ENCODE results near the gene TOPORS. TPM values are rescaled to one million over a fixed set of nuclear protein-coding genes. Genes with fewer than 3 reads are reported as not detected.

Gene TOPORS
- total and polyA plus RNA-seq, 2 experiments from 2014 or later, result 16.4 to 26.9 TPM

DNA sequence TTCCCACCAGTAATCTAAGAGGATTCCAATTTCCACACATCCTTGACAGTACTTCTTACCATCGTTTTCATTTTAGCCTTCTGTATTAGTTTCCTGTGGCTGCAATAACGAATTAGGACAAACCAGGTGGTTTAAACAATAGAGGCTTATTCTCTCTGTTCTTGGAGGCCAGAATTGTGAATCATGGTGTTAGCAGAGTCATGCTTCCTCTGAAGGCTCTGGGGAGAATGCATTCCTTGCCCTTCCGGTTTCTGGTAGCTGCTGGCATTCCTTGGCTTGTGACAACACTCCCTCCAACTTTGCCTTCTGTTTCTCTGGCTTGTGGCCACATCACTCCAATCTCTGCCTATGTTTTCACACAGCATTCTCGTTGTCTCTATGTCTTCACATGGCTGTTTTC lies 49.9 kb downstream of the TOPORS start:
- H3K27ac ChIP-seq, result no peak overlapping the region
- H3K36me3 ChIP-seq (ENCODE audit: low read depth), result no peaks in the 10 kb centered on the region
- no peaks in the 10 kb centered on the region for H3K9me2 ChIP-seq (ENCODE audit: insufficient read depth)
- TF ChIP-seq EZH2phosphoT487 (IDR thresholded peaks at IDR 0.05; ENCODE audit: insufficient read depth, low read depth) (no peak), EZH2 (IDR thresholded peaks at IDR 0.05; ENCODE audit: insufficient read depth, poor library complexity, severe bottlenecking) (no peak)
- H3K27me3 ChIP-seq (replicated peaks; ENCODE audit: insufficient read depth), result no peaks in the 10 kb centered on the region
- WGBS, 2 experiments (ENCODE audit: low coverage in 1 of 2, low lambda C conversion rate in 2 of 2, missing lambda C conversion rate in 2 of 2), result 50 to 56% methylated on average over 4 of the region's 4 CpGs
- H3K4me2 ChIP-seq (ENCODE audit: unreplicated experiment), result no peak overlapping the region
- no peak overlapping the region for H3K9ac ChIP-seq
- no peak overlapping the region for H2AFZ ChIP-seq
- H3K9me3 ChIP-seq (ENCODE audit: low read depth), result no peaks in the 10 kb centered on the region
- H4K20me1 ChIP-seq (ENCODE audit: insufficient read depth), result no peaks in the 10 kb centered on the region
- peaks cover 8% of the 10 kb centered on the region for H3F3A ChIP-seq (ENCODE audit: insufficient read depth)
- peaks cover 7% of the 10 kb centered on the region; the same call in 1 of the 2 replicates for H3K4me1 ChIP-seq (ENCODE audit: insufficient read depth)
- DNase-seq, result peak; percentile 64
- H3K4me3 ChIP-seq, result no peak overlapping the region
- no peaks in the 10 kb centered on the region for H3K79me2 ChIP-seq (ENCODE audit: insufficient read depth)
- in situ Hi-C loops (cut with MboI), result no loop called here

DNA sequence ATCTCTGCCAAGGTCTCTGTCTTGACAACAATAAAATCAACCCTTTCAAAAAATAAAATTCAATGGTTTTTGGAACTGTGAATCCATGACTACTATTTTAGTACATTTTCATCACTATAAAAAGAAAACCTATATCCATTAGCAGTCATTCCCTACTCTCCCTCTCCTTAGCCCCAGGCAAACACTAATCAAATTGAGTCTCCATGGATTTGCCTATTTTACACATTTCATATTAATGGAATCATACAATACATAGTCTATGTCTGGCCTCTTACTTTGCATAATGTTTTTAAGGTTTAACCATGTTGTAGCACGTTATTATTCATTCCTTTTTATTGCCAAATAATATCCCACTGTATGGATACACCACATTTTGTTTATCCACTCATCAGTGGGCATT lies 50.5 kb downstream of the TOPORS start:
- Histone ChIP-seq H3K9me3 (ENCODE audit: low read depth) (no peaks in the 10 kb centered on the region), H4K20me1 (ENCODE audit: insufficient read depth) (no peaks in the 10 kb centered on the region), H3K79me2 (ENCODE audit: insufficient read depth) (no peaks in the 10 kb centered on the region), H3K36me3 (ENCODE audit: low read depth) (no peaks in the 10 kb centered on the region), H3K27me3 (replicated peaks; ENCODE audit: insufficient read depth) (no peaks in the 10 kb centered on the region), H3K4me3 (no peak overlapping the region), H3F3A (ENCODE audit: insufficient read depth) (peaks cover 8% of the 10 kb centered on the region), H3K4me1 (ENCODE audit: insufficient read depth) (peaks cover 7% of the 10 kb centered on the region; the same call in 1 of the 2 replicates), H3K27ac (no peak overlapping the region), H3K9me2 (ENCODE audit: insufficient read depth) (no peaks in the 10 kb centered on the region), H2AFZ (no peak overlapping the region), H3K9ac (no peak overlapping the region), H3K4me2 (ENCODE audit: unreplicated experiment) (no peak overlapping the region)
- 88 to 100% methylated on average over 1 of the region's 1 CpG for WGBS, 2 experiments (ENCODE audit: low coverage in 1 of 2, low lambda C conversion rate in 2 of 2, missing lambda C conversion rate in 2 of 2)
- TF ChIP-seq EZH2phosphoT487 (IDR thresholded peaks at IDR 0.05; ENCODE audit: insufficient read depth, low read depth) (no peak), EZH2 (IDR thresholded peaks at IDR 0.05; ENCODE audit: insufficient read depth, poor library complexity, severe bottlenecking) (no peak)
- no peak for DNase-seq
- in situ Hi-C loops (cut with MboI), result no loop called here

DNA sequence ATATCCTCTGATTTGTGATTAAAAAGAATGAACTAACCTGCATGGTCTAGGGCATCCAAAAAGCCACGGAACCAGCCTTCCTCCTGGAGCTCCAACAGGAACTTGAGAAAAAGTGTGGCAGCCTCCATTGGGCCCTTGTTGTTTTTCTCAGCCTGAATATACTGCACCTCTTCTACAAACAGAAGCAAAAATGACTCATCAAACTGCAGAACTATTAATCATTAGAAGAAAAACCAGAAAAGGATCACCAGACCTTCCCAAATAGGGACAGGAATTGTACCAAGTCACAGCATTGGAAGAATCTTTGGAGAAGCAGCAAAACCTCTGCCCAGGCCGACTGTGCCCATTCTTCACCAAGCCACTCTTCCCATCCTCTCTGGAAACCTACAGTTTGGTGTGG lies 51.6 kb downstream of the TOPORS start:
- no peak overlapping the region for H3K4me2 ChIP-seq (ENCODE audit: unreplicated experiment)
- no peaks in the 10 kb centered on the region for H4K20me1 ChIP-seq (ENCODE audit: insufficient read depth)
- 60 to 62% methylated on average over 2 of the region's 2 CpGs for WGBS, 2 experiments (ENCODE audit: low coverage in 1 of 2, low lambda C conversion rate in 2 of 2, missing lambda C conversion rate in 2 of 2)
- peaks cover 4% of the 10 kb centered on the region; the same call in 1 of the 2 replicates for H3K36me3 ChIP-seq (ENCODE audit: low read depth)
- no peaks in the 10 kb centered on the region for H3K9me3 ChIP-seq (ENCODE audit: low read depth)
- in situ Hi-C loops (cut with MboI), result no loop called here
- no peaks in the 10 kb centered on the region for H3K79me2 ChIP-seq (ENCODE audit: insufficient read depth)
- no peak overlapping the region; the same call in 1 of the 2 replicates for H2AFZ ChIP-seq
- no peak overlapping the region for H3K4me3 ChIP-seq
- H3K27me3 ChIP-seq (replicated peaks; ENCODE audit: insufficient read depth), result no peaks in the 10 kb centered on the region
- H3K9me2 ChIP-seq (ENCODE audit: insufficient read depth), result no peaks in the 10 kb centered on the region
- H3F3A ChIP-seq (ENCODE audit: insufficient read depth), result peaks cover 8% of the 10 kb centered on the region
- no peak overlapping the region for H3K27ac ChIP-seq
- TF ChIP-seq EZH2phosphoT487 (IDR thresholded peaks at IDR 0.05; ENCODE audit: insufficient read depth, low read depth) (no peak), EZH2 (IDR thresholded peaks at IDR 0.05; ENCODE audit: insufficient read depth, poor library complexity, severe bottlenecking) (no peak)
- peak; percentile 48 for DNase-seq
- H3K4me1 ChIP-seq (ENCODE audit: insufficient read depth), result peaks cover 7% of the 10 kb centered on the region; the same call in 1 of the 2 replicates
- H3K9ac ChIP-seq, result no peak overlapping the region

DNA sequence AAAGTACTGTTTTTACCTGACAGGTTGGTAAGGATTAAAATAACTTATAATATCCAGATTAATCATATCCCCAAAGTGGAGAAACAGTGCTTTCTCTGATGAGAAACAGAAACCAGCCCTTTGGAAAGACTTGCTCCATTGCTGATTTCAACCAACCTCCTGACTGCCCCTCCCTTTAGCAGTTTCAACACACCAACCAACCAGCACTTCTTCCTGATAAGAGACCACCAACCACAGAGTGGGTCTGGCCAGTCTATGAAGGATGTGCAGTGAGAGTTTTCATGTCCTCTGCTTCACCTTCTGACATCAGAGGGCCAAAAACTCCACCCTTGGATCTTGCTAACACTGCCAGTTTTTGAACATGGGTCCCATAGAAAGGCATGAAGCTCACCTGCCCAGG lies 54.5 kb downstream of the TOPORS start:
- Histone ChIP-seq H3K4me3 (no peak overlapping the region), H3K36me3 (ENCODE audit: low read depth) (peaks cover 4% of the 10 kb centered on the region; the same call in 1 of the 2 replicates), H3K4me2 (ENCODE audit: unreplicated experiment) (no peak overlapping the region), H3K9ac (no peak overlapping the region), H3K27ac (no peak overlapping the region), H3K27me3 (replicated peaks; ENCODE audit: insufficient read depth) (no peaks in the 10 kb centered on the region), H3K9me2 (ENCODE audit: insufficient read depth) (no peaks in the 10 kb centered on the region), H3K9me3 (ENCODE audit: low read depth) (no peaks in the 10 kb centered on the region), H3K4me1 (ENCODE audit: insufficient read depth) (peaks cover 7% of the 10 kb centered on the region; the same call in 1 of the 2 replicates), H3F3A (ENCODE audit: insufficient read depth) (peaks cover 8% of the 10 kb centered on the region), H2AFZ (no peak overlapping the region), H3K79me2 (ENCODE audit: insufficient read depth) (no peaks in the 10 kb centered on the region), H4K20me1 (ENCODE audit: insufficient read depth) (no peaks in the 10 kb centered on the region)
- no peak for DNase-seq
- in situ Hi-C loops (cut with MboI), result no loop called here
- TF ChIP-seq EZH2 (IDR thresholded peaks at IDR 0.05; ENCODE audit: insufficient read depth, poor library complexity, severe bottlenecking) (no peak), EZH2phosphoT487 (IDR thresholded peaks at IDR 0.05; ENCODE audit: insufficient read depth, low read depth) (no peak)

DNA sequence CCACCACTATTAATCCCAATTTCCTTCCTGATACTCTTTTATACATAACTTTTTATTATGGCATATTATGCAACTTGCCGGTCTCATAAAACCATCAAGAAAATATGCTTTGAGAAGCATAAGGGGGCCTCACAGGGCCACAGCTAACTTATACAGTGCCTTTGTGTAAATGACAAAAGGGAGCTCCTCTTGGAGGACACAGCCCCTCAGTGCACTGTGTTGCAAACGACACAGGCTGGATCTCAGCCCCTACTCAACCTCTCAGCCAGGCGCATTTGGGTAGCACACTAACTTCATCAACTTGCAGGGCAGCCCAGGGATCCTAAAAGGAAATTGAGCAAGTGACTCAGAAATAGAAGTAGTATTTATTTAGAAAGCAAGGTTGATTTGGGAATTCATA lies 61.8 kb downstream of the TOPORS start:
- H3K9ac ChIP-seq, result no peak overlapping the region
- H3F3A ChIP-seq (ENCODE audit: insufficient read depth), result peaks cover 13% of the 10 kb centered on the region; the same call in 1 of the 2 replicates
- no peak overlapping the region for H3K4me2 ChIP-seq (ENCODE audit: unreplicated experiment)
- 67 to 71% methylated on average over 3 of the region's 3 CpGs for WGBS, 2 experiments (ENCODE audit: low coverage in 1 of 2, low lambda C conversion rate in 2 of 2, missing lambda C conversion rate in 2 of 2)
- in situ Hi-C loops (cut with MboI), result no loop called here
- no peaks in the 10 kb centered on the region for H3K27me3 ChIP-seq (replicated peaks; ENCODE audit: insufficient read depth)
- TF ChIP-seq EZH2phosphoT487 (IDR thresholded peaks at IDR 0.05; ENCODE audit: insufficient read depth, low read depth) (no peak), EZH2 (IDR thresholded peaks at IDR 0.05; ENCODE audit: insufficient read depth, poor library complexity, severe bottlenecking) (no peak)
- H3K9me3 ChIP-seq (ENCODE audit: low read depth), result no peaks in the 10 kb centered on the region
- no peaks in the 10 kb centered on the region for H3K9me2 ChIP-seq (ENCODE audit: insufficient read depth)
- H3K27ac ChIP-seq, result no peak overlapping the region
- 0 out of 2 replicates have a peak, but pooled peaks cover 10% of the 10 kb centered on the region for H3K36me3 ChIP-seq (ENCODE audit: low read depth)
- no peak for DNase-seq
- no peak overlapping the region for H3K4me3 ChIP-seq
- H3K4me1 ChIP-seq (ENCODE audit: insufficient read depth), result peaks cover 3% of the 10 kb centered on the region; the same call in 1 of the 2 replicates
- no peaks in the 10 kb centered on the region for H4K20me1 ChIP-seq (ENCODE audit: insufficient read depth)
- no peaks in the 10 kb centered on the region for H3K79me2 ChIP-seq (ENCODE audit: insufficient read depth)
- H2AFZ ChIP-seq, result no peak overlapping the region

Other genes starting within 250 kb of the TOPORS start
- 79.5 and 84.1 TPM in 2 replicates for gene ACO1, start 167.9 kb downstream of the TOPORS start, total RNA-seq (2014; rRNA removed; shearing (Covaris generic))
- 72.0 and 76.7 TPM in 2 replicates for gene ACO1, start 167.9 kb downstream of the TOPORS start, polyA plus RNA-seq (2016; fragmentation: Nextera tagmentation; extraction: Ambion mirVana)
- gene RIGI, start 26.4 kb downstream of the TOPORS start, total RNA-seq (2014; rRNA removed; shearing (Covaris generic)), result 5.4 and 8.2 TPM in 2 replicates
- 3.9 and 5.1 TPM in 2 replicates for gene RIGI, start 26.4 kb downstream of the TOPORS start, polyA plus RNA-seq (2016; fragmentation: Nextera tagmentation; extraction: Ambion mirVana)
- 0.51 and 4.1 TPM in 2 replicates for gene SMIM27, start 259 bp downstream of the TOPORS start, total RNA-seq (2014; rRNA removed; shearing (Covaris generic))
- gene SMIM27, start 259 bp downstream of the TOPORS start, polyA plus RNA-seq (2016; fragmentation: Nextera tagmentation; extraction: Ambion mirVana), result 40.1 and 41.4 TPM in 2 replicates
- 31.8 and 43.6 TPM in 2 replicates for gene NDUFB6, start 20.6 kb upstream of the TOPORS start, total RNA-seq (2014; rRNA removed; shearing (Covaris generic))
- 172 and 175 TPM in 2 replicates for gene NDUFB6, start 20.6 kb upstream of the TOPORS start, polyA plus RNA-seq (2016; fragmentation: Nextera tagmentation; extraction: Ambion mirVana)
- not detected in 2 replicates for gene TAF1L, start 83.1 kb upstream of the TOPORS start, total RNA-seq (2014; rRNA removed; shearing (Covaris generic))
- gene TAF1L, start 83.1 kb upstream of the TOPORS start, polyA plus RNA-seq (2016; fragmentation: Nextera tagmentation; extraction: Ambion mirVana), result not detected in 2 replicates
- gene TMEM215, start 231.0 kb upstream of the TOPORS start, total RNA-seq (2014; rRNA removed; shearing (Covaris generic)), result not detected in 2 replicates
- gene TMEM215, start 231.0 kb upstream of the TOPORS start, polyA plus RNA-seq (2016; fragmentation: Nextera tagmentation; extraction: Ambion mirVana), result not detected in 2 replicates